HL-60 (cell line): Measurements from ENCODE around the gene NFU1.

ENCODE experiments used
- DNase-seq, 2 experiments: peaks; one replicate each; pipeline ENCODE4 v3.0.0-alpha.2; 2010 to 2020; ENCODE audit warnings: low read depth in 1 of 2, low spot score in 1 of 2
- H3K27ac ChIP-seq: fragments of 250-450 bp; sonication (Bioruptor Pico); replicated peaks from 2 replicates; pipeline ENCODE4 v1.5.1; 2020; ENCODE audit warnings: mild to moderate bottlenecking, moderate library complexity
- H3K27me3 ChIP-seq: fragments of 250-450 bp; sonication (Bioruptor Pico); 2 replicates; pipeline ENCODE4 v1.5.1; 2021; ENCODE audit warnings: mild to moderate bottlenecking, moderate library complexity; ENCODE audit not compliant: insufficient read depth, poor library complexity, severe bottlenecking
- H3K4me3 ChIP-seq: replicated peaks from 2 replicates; pipeline ENCODE4 v1.5.1; 2011; ENCODE audit warnings: mild to moderate bottlenecking, control low read depth, low read length; ENCODE audit not compliant: insufficient read depth
- GABPA ChIP-seq: IDR thresholded peaks from 2 replicates; pipeline ENCODE4 v1.6.1; 2012; ENCODE audit warnings: low read depth
- POLR2AphosphoS5 ChIP-seq: IDR thresholded peaks from 2 replicates; pipeline ENCODE4 v1.6.1; 2012; ENCODE audit warnings: low read depth
- SPI1 ChIP-seq: IDR thresholded peaks from 2 replicates; pipeline ENCODE4 v1.6.1; 2012; ENCODE audit warnings: low read depth, mild to moderate bottlenecking, borderline replicate concordance
- TF ChIP-seq, protein P1 (sequence below): IDR thresholded peaks from one replicate; pipeline ENCODE4 v1.5.1; 2011; ENCODE audit warnings: low read length, control low read depth, inconsistent platforms; ENCODE audit not compliant: insufficient read depth
- TF ChIP-seq, protein P2 (sequence below): IDR thresholded peaks from 2 replicates; pipeline ENCODE4 v1.6.1; 2012; ENCODE audit warnings: low read depth; ENCODE audit not compliant: insufficient replicate concordance

Gene NFU1

DNA sequence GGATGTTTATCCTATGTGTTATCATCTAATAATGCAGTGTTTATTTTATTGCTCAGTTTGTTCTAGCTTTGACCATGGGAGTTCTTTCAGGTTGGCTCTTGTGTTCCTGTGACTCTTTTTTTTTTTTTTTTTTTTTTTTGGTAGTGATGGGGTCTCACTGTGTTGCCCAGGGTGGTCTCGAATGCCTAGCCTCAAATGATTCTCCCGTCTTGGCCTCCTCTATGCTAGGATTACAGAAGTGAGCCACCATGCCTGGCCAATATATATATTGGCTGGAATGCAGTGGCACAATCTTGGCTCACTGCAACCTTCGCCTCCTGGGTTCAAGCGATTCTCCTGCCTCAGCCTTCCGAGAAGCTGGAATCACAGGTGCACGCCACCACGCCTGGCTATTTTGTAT, 18.9 kb upstream of the NFU1 start:
- Histone ChIP-seq H3K4me3 (no peak overlapping the region), H3K27ac (no peak overlapping the region), H3K27me3 (no peaks in the 10 kb centered on the region)
- DNase-seq, result no peak
- TF ChIP-seq SPI1 (no peak), GABPA (no peak), POLR2AphosphoS5 (no peak)
- TF ChIP-seq, protein P1, sequence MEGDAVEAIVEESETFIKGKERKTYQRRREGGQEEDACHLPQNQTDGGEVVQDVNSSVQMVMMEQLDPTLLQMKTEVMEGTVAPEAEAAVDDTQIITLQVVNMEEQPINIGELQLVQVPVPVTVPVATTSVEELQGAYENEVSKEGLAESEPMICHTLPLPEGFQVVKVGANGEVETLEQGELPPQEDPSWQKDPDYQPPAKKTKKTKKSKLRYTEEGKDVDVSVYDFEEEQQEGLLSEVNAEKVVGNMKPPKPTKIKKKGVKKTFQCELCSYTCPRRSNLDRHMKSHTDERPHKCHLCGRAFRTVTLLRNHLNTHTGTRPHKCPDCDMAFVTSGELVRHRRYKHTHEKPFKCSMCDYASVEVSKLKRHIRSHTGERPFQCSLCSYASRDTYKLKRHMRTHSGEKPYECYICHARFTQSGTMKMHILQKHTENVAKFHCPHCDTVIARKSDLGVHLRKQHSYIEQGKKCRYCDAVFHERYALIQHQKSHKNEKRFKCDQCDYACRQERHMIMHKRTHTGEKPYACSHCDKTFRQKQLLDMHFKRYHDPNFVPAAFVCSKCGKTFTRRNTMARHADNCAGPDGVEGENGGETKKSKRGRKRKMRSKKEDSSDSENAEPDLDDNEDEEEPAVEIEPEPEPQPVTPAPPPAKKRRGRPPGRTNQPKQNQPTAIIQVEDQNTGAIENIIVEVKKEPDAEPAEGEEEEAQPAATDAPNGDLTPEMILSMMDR, result no peak
- TF ChIP-seq, protein P2, sequence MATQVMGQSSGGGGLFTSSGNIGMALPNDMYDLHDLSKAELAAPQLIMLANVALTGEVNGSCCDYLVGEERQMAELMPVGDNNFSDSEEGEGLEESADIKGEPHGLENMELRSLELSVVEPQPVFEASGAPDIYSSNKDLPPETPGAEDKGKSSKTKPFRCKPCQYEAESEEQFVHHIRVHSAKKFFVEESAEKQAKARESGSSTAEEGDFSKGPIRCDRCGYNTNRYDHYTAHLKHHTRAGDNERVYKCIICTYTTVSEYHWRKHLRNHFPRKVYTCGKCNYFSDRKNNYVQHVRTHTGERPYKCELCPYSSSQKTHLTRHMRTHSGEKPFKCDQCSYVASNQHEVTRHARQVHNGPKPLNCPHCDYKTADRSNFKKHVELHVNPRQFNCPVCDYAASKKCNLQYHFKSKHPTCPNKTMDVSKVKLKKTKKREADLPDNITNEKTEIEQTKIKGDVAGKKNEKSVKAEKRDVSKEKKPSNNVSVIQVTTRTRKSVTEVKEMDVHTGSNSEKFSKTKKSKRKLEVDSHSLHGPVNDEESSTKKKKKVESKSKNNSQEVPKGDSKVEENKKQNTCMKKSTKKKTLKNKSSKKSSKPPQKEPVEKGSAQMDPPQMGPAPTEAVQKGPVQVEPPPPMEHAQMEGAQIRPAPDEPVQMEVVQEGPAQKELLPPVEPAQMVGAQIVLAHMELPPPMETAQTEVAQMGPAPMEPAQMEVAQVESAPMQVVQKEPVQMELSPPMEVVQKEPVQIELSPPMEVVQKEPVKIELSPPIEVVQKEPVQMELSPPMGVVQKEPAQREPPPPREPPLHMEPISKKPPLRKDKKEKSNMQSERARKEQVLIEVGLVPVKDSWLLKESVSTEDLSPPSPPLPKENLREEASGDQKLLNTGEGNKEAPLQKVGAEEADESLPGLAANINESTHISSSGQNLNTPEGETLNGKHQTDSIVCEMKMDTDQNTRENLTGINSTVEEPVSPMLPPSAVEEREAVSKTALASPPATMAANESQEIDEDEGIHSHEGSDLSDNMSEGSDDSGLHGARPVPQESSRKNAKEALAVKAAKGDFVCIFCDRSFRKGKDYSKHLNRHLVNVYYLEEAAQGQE, result no peak

DNA sequence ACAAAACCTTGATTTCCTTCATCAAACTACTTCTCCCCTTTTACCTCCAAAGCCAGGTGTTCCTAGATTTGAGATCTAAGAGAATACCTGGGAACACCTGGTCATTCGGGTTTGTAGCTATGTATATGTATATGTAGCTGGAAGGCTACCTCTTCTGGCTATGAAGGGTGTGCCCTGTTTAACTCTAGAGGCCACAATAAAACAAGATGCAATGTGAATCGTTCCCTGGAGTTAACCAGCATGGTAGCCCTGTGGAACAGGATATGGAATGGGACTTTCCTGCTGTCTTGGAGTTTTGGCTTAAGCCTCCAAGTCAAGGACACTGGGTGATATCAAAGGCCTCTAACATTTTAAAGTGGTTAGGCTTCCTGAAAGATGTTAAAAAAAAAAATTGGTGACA, 17.7 kb upstream of the NFU1 start:
- no peaks in the 10 kb centered on the region for H3K27me3 ChIP-seq
- no peak overlapping the region for H3K27ac ChIP-seq
- H3K4me3 ChIP-seq, result no peak overlapping the region
- no peak for DNase-seq
- no peak for TF ChIP-seq SPI1
- TF ChIP-seq, protein P2, result no peak
- no peak for TF ChIP-seq GABPA
- TF ChIP-seq, protein P1, result no peak
- no peak for TF ChIP-seq POLR2AphosphoS5

DNA sequence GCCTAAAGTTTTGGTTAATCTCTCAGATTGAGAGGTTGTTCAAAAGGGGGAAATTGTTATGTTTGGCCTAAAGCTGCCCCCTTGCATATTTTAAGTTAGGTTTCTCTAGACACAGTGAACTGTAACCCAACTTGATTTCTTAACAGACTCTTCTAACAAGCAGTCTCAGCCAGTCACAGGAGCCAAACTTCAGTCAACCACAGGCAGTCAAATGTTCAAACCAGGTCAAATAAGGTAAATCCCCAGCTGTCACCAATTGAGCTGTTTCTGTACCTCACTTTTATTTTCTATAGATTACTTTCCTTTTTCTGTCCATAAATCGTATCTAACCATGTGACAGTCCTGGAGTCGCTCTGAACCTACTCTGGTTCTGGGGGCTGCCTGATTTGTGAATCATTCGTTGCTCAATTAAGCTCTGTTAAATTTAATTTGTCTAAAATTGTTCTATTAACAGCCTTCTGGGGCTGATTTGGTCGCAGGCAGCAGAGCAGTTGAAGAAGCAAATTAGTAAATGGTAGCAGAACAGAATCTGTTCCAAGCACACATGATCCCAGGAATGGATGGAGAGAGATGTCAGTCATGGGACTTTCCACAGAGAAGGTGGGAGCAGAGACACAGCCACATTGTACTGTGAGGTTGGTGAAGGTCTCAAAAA, 16.4 kb upstream of the NFU1 start:
- Histone ChIP-seq H3K27me3 (no peaks in the 10 kb centered on the region), H3K4me3 (no peak overlapping the region)
- DNase-seq, result peak in 1 of 2 experiments; percentile 11

More for the DNA sequence above, 16.4 kb upstream of the NFU1 start:
- H3K27ac ChIP-seq, result no peak overlapping the region
- TF ChIP-seq GABPA (no peak), SPI1 (no peak), POLR2AphosphoS5 (no peak)
- TF ChIP-seq, protein P2, result no peak
- TF ChIP-seq, protein P1, result no peak
